Hepatocyte (in vitro differentiated cells): ENCODE results near the gene TOX4. TPM values are rescaled to one million over a fixed set of nuclear protein-coding genes. Genes with fewer than 3 reads are reported as not detected.

ENCODE experiments used
- DNase-seq: peaks from one replicate; pipeline ENCODE4 v3.0.0-alpha.2; 2016; ENCODE audit warnings: low spot score
- H2AFZ ChIP-seq: fragments of 200-600 bp; sonication (generic); 2 replicates; pipeline ENCODE4 v1.6.0; 2016; ENCODE audit warnings: antibody characterized with exemption, mild to moderate bottlenecking
- H3K27ac ChIP-seq: fragments of 200-600 bp; sonication (generic); 2 replicates; pipeline ENCODE4 v1.5.1; 2016; ENCODE audit warnings: mild to moderate bottlenecking
- H3K27me3 ChIP-seq: fragments of 200-600 bp; sonication (generic); 2 replicates; pipeline ENCODE4 v1.6.1; 2016
- H3K36me3 ChIP-seq: fragments of 200-600 bp; sonication (generic); replicated peaks from 2 replicates; pipeline ENCODE4 v1.5.1; 2016; ENCODE audit warnings: low read depth; ENCODE audit not compliant: insufficient read depth
- H3K4me1 ChIP-seq: fragments of 200-600 bp; sonication (generic); 2 replicates; pipeline ENCODE4 v1.5.1; 2016; ENCODE audit warnings: mild to moderate bottlenecking, moderate library complexity; ENCODE audit not compliant: insufficient read depth
- H3K4me2 ChIP-seq: fragments of 200-600 bp; sonication (generic); 2 replicates; pipeline ENCODE4 v1.6.0; 2016
- H3K4me3 ChIP-seq: fragments of 200-600 bp; sonication (generic); 2 replicates; pipeline ENCODE4 v1.5.1; 2016; ENCODE audit warnings: mild to moderate bottlenecking
- H3K79me2 ChIP-seq: fragments of 200-600 bp; sonication (generic); 2 replicates; pipeline ENCODE4 v1.6.0; 2017; ENCODE audit warnings: mild to moderate bottlenecking
- H3K9me2 ChIP-seq: fragments of 200-600 bp; sonication (generic); replicated peaks from 2 replicates; pipeline ENCODE4 v1.6.0; 2017; ENCODE audit warnings: mild to moderate bottlenecking; ENCODE audit not compliant: insufficient read depth
- H3K9me3 ChIP-seq: fragments of 200-600 bp; sonication (generic); 2 replicates; pipeline ENCODE4 v1.5.1; 2016; ENCODE audit warnings: low read depth, mild to moderate bottlenecking
- H4K20me1 ChIP-seq: fragments of 200-600 bp; sonication (generic); 2 replicates; pipeline ENCODE4 v1.6.0; 2016; ENCODE audit warnings: mild to moderate bottlenecking; ENCODE audit not compliant: insufficient read depth, poor library complexity, severe bottlenecking
- CTCF ChIP-seq: fragments of 200-600 bp; sonication (generic); IDR thresholded peaks from 2 replicates; pipeline ENCODE4 v1.5.1; 2016; ENCODE audit warnings: antibody characterized with exemption, mild to moderate bottlenecking; ENCODE audit not compliant: poor library complexity
- EZH2 ChIP-seq: fragments of 200-600 bp; sonication (generic); IDR thresholded peaks from 2 replicates; pipeline ENCODE4 v1.6.1; 2016; ENCODE audit warnings: antibody characterized with exemption, mild to moderate bottlenecking, borderline replicate concordance
- EZH2phosphoT487 ChIP-seq: fragments of 200-600 bp; sonication (generic); IDR thresholded peaks from one replicate; pipeline ENCODE4 v1.6.1; 2018; ENCODE audit warnings: antibody characterized with exemption, mild to moderate bottlenecking, low read depth, moderate library complexity; ENCODE audit not compliant: unreplicated experiment, severe bottlenecking
- WGBS: methylation state at CpG from one replicate; pipeline ENCODE4 v1.1.6; 2016; ENCODE audit warnings: low lambda C conversion rate; ENCODE audit errors: missing lambda C conversion rate; 5-methylcytosine and 5-hydroxymethylcytosine counted together
- polyA plus RNA-seq: library from polyadenylated mRNA; unstranded; fragments of >200 nt; fragmentation: Nextera tagmentation; extraction: Ambion mirVana; gene quantifications from 2 replicates; pipeline ENCODE4 v1.2.1, GENCODE V29; 2016
- total RNA-seq: library from RNA; depleted of rRNA; stranded (reverse); fragments of >200 nt; gene quantifications from 2 replicates; pipeline ENCODE4 v1.2.3, GENCODE V29; 2014

The TOX4 gene
- total and polyA plus RNA-seq, 2 experiments from 2014 or later, result 42.5 to 55.5 TPM

DNA sequence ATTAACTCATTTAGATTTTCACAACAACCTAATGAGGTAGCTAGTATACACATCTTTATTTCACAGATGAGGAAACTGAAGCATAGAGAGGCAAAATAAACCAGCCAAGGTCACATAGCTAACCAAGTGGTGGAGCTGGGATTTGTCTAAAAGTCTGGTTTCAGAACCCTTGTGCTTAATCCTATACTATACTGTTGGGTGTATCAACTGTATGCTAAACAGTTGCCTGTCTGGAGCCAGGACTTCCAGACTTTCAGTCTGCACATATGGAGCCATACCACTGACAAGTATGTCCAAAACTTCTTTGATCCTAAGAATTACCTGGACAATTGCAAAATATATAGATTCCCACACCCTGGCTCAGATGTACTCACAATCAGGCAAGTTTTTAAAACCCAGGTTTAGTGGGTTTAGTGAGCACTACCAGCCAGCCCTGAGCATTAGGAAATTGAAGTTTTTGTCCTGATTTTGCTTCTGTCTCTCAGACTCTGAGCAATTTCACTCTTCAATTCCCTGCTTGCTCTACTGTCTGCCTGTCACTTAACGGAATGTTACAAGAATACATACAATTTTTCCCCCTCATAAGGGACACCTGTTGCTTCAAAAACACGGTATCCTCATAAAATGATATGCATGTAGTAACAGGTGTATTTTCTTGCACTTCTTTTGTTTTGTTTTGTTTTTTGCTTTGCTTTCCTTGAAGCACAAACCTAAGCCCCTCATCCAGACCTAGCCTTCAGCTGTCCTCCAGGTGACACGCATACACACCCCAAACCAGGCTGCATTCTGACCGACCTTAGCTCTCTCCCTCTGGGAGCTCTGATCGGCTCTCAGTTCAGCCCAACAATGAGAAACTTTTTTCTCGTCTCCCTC is 58.8 kb downstream of the TOX4 start:
- DNase-seq, result no peak
- Histone ChIP-seq H3K9me3 (no peaks in the 10 kb centered on the region), H3K4me3 (peak overlapping the region; percentile 50), H3K4me2 (peak overlapping the region; percentile 92), H3K4me1 (peaks cover 11% of the 10 kb centered on the region), H3K9me2 (no peaks in the 10 kb centered on the region), H2AFZ (peak overlapping the region; percentile 71), H3K27me3 (peaks cover 50% of the 10 kb centered on the region), H3K79me2 (no peaks in the 10 kb centered on the region), H3K27ac (no peak overlapping the region), H4K20me1 (no peaks in the 10 kb centered on the region), H3K36me3 (no peaks in the 10 kb centered on the region)
- no peak for TF ChIP-seq EZH2phosphoT487
- no peak for TF ChIP-seq EZH2
- TF ChIP-seq CTCF, result no peak
- 17% methylated on average over 6 of the region's 6 CpGs for WGBS

DNA sequence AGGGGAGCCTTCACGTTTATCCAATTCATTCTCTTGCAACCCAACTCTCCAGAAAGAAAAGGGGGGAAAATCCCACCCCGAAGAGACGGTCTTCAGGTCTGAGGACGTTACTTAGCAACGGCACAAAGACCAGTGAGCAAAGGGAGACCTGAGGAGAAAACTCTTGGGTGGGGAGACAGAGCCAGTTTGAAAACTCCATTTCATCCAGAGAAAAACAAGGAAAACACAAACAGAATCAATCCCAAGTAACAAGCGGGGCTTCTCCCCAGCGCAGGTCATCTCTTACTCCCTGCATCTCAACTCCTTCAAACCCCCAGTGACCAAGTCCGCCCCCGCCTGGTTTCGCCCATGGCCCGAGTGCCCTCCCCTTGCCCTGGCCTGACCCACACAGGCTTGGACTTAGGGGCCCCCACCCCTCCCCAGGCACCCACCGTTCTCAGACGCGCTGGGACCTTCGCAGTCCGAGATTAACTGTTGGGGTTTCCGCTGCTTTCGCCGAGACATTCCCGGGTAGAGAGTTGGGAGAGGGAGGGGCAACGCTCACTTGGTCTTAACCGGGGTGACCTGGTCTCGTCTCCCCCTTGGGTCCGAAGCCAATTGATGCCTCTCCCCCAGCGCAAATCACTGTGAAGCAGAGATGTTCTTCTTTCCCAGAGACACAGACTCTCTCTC is 59.6 kb downstream of the TOX4 start:
- DNase-seq, result no peak
- peaks cover 50% of the 10 kb centered on the region for H3K27me3 ChIP-seq
- peak overlapping the region; percentile 92 for H3K4me2 ChIP-seq
- H3K79me2 ChIP-seq, result no peaks in the 10 kb centered on the region
- H3K36me3 ChIP-seq, result no peaks in the 10 kb centered on the region
- 3% methylated on average over 25 of the region's 25 CpGs for WGBS
- no peaks in the 10 kb centered on the region for H3K9me2 ChIP-seq
- H3K4me3 ChIP-seq, result peak overlapping the region; percentile 50
- no peaks in the 10 kb centered on the region for H4K20me1 ChIP-seq
- H2AFZ ChIP-seq, result peak overlapping the region; percentile 71
- no peak for TF ChIP-seq EZH2phosphoT487
- TF ChIP-seq EZH2, result no peak
- no peak for TF ChIP-seq CTCF
- H3K4me1 ChIP-seq, result peaks cover 11% of the 10 kb centered on the region
- H3K27ac ChIP-seq, result no peak overlapping the region
- H3K9me3 ChIP-seq, result no peaks in the 10 kb centered on the region

- Histone ChIP-seq H3K9me3 (no peaks in the 10 kb centered on the region), H3K79me2 (no peaks in the 10 kb centered on the region), H3K4me2 (peak overlapping the region; percentile 92), H4K20me1 (no peaks in the 10 kb centered on the region), H3K27me3 (peaks cover 50% of the 10 kb centered on the region), H3K4me3 (peak overlapping the region; percentile 50), H2AFZ (peak overlapping the region; percentile 71), H3K4me1 (peaks cover 11% of the 10 kb centered on the region), H3K27ac (no peak overlapping the region), H3K9me2 (no peaks in the 10 kb centered on the region), H3K36me3 (no peaks in the 10 kb centered on the region)
- 6% methylated on average over 3 of the region's 3 CpGs for WGBS
- no peak for TF ChIP-seq EZH2phosphoT487
- DNase-seq, result no peak
These were observed 60.1 kb downstream of the TOX4 start for GRCh38 chr14:21537090-21537424.
